WERI-Rb-1 (cell line): Measurements from ENCODE around the gene CCDC8.
"Not testable (repeated sequence)": the region's sequence is repeated elsewhere in the genome, so short reads cannot be mapped to it uniquely, and the experiment has no call there.

ENCODE experiments used
- DNase-seq: peaks from one replicate; pipeline ENCODE4 v3.0.0-alpha.2; 2020
- H3K27ac ChIP-seq: fragments of 250-450 bp; sonication (Bioruptor Pico); 2 replicates; pipeline ENCODE4 v1.5.1; 2020; ENCODE audit warnings: mild to moderate bottlenecking, moderate library complexity
- H3K27me3 ChIP-seq: fragments of 250-450 bp; sonication (Bioruptor Pico); 2 replicates; pipeline ENCODE4 v1.5.1; 2021; ENCODE audit warnings: mild to moderate bottlenecking, low read depth, moderate library complexity; ENCODE audit not compliant: insufficient read depth, severe bottlenecking
- H3K36me3 ChIP-seq: fragments of 250-450 bp; sonication (Bioruptor Pico); 2 replicates; pipeline ENCODE4 v1.5.1; 2020; ENCODE audit warnings: mild to moderate bottlenecking, moderate library complexity
- H3K4me3 ChIP-seq: 2 replicates; pipeline ENCODE4 v1.5.1; 2011; ENCODE audit warnings: low read depth, mild to moderate bottlenecking, control low read depth, low read length
- H3K9me3 ChIP-seq: fragments of 250-450 bp; sonication (Bioruptor Pico); 2 replicates; pipeline ENCODE4 v1.5.1; 2021; ENCODE audit warnings: mild to moderate bottlenecking, moderate library complexity; ENCODE audit not compliant: severe bottlenecking
- TF ChIP-seq, protein P1 (sequence below): IDR thresholded peaks from 2 replicates; pipeline ENCODE4 v1.5.1; 2011; ENCODE audit warnings: low read depth, mild to moderate bottlenecking, control low read depth, inconsistent platforms, low read length

Gene CCDC8

GRCh38 chr19:46426506-46427162, 13.3 kb upstream of the CCDC8 start:
- Histone ChIP-seq H3K27ac (peak overlapping the region; percentile 52), H3K4me3 (peak overlapping the region; percentile 67), H3K9me3 (no peaks in the 10 kb centered on the region), H3K27me3 (no peaks in the 10 kb centered on the region), H3K36me3 (no peaks in the 10 kb centered on the region)
- DNase-seq: peak; percentile 87
- TF ChIP-seq, protein P1, sequence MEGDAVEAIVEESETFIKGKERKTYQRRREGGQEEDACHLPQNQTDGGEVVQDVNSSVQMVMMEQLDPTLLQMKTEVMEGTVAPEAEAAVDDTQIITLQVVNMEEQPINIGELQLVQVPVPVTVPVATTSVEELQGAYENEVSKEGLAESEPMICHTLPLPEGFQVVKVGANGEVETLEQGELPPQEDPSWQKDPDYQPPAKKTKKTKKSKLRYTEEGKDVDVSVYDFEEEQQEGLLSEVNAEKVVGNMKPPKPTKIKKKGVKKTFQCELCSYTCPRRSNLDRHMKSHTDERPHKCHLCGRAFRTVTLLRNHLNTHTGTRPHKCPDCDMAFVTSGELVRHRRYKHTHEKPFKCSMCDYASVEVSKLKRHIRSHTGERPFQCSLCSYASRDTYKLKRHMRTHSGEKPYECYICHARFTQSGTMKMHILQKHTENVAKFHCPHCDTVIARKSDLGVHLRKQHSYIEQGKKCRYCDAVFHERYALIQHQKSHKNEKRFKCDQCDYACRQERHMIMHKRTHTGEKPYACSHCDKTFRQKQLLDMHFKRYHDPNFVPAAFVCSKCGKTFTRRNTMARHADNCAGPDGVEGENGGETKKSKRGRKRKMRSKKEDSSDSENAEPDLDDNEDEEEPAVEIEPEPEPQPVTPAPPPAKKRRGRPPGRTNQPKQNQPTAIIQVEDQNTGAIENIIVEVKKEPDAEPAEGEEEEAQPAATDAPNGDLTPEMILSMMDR: no peak

DNA sequence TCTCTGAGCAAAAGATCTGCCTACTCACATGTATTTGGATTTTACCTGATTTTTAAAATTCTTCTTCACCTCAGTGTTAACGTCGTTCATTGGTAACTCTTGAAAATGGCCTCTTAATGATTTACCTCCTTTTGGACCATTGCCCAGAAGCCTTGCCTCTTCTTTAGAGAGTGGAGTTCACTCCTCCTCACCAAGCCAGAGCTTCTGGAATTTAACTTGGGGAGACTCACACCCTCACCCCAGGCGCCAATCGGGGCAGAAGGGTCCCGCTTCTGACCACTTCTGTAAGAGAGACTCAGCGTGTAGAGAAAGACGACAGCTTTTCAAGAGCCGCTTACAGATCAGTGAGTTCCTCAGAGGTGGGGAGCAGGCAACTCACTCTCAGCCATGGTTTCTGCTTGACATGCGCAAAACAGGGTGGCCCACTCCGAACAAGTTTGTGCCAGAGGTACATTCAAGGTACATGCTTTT, 12.7 kb upstream of the CCDC8 start:
- H3K27me3 ChIP-seq: no peaks in the 10 kb centered on the region
- H3K27ac ChIP-seq: peak overlapping the region; percentile 52
- peak; percentile 39 for DNase-seq
- no peaks in the 10 kb centered on the region for H3K9me3 ChIP-seq
- H3K36me3 ChIP-seq: no peaks in the 10 kb centered on the region
- H3K4me3 ChIP-seq: peak overlapping the region; percentile 67
- TF ChIP-seq, protein P1: no peak

- Histone ChIP-seq H3K27me3 (no peaks in the 10 kb centered on the region), H3K4me3 (no peak overlapping the region), H3K36me3 (no peaks in the 10 kb centered on the region), H3K9me3 (no peaks in the 10 kb centered on the region), H3K27ac (no peak overlapping the region)
- no peak for DNase-seq
- TF ChIP-seq, protein P1: no peak
These were observed 9.8 kb upstream of the CCDC8 start for GRCh38 chr19:46423188-46423587.

DNA sequence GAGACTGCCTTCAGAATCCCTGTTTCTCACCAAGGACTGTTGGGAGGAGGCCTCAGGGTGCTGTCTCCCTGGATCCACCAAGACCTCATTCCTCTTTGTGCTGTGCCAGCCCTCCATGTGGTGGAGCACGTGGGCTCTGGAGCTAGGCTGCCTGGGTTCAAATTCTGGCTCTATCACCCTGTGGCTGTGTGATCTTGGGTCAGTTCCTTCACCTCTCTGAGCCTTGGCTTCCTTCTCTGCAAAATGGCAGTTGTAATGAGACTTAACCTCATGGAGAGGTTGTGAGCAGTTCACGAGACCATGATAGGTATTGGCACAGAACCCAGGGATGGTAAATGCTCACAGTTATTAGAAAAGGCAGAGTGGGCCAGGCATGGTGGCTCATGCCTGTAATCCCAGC, 9.0 kb upstream of the CCDC8 start:
- Histone ChIP-seq H3K4me3 (no peak overlapping the region), H3K9me3 (no peaks in the 10 kb centered on the region), H3K27ac (no peak overlapping the region), H3K27me3 (no peaks in the 10 kb centered on the region), H3K36me3 (no peaks in the 10 kb centered on the region)
- TF ChIP-seq, protein P1: no peak
- DNase-seq: no peak

DNA sequence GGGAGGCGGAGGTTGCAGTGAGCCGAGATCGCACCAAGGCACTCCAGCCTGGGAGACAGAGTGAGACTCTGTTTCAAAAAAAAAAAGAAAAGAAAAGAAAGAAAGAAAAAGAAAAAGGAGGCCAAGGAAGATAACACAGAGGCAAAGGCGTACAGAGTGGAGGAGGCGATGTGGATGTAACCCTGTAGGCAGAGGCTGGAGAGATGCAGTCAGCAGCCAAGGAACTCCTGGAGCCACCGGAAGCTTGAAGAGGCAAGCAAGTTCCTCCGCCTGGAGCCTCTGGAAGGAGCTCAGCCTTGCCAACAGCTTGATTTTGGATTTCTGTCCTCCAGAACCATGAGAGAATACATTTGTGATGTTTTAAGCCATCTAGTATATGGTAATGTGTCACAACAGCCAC, 6.7 kb upstream of the CCDC8 start:
- Histone ChIP-seq H3K36me3 (no peaks in the 10 kb centered on the region), H3K27me3 (no peaks in the 10 kb centered on the region), H3K27ac (no peak overlapping the region), H3K9me3 (no peaks in the 10 kb centered on the region), H3K4me3 (no peak overlapping the region)
- no peak for DNase-seq
- TF ChIP-seq, protein P1: no peak

- Histone ChIP-seq H3K4me3 (peak overlapping the region; percentile 49), H3K27ac (peak overlapping the region; percentile 95)
- H3K27me3 ChIP-seq, H3K36me3 ChIP-seq, H3K9me3 ChIP-seq: not testable (repeated sequence)
- peak; percentile 98 for DNase-seq
These were observed 2.7 kb upstream of the CCDC8 start for GRCh38 chr19:46415804-46416709.

- not testable (repeated sequence) for DNase-seq, H3K4me3 ChIP-seq
These were observed 1.5 kb upstream of the CCDC8 start for GRCh38 chr19:46414899-46415298.

More at GRCh38 chr19:46414899-46415298, 1.5 kb upstream of the CCDC8 start:
- H3K27me3 ChIP-seq, H3K36me3 ChIP-seq, H3K9me3 ChIP-seq: not testable (repeated sequence)
- H3K27ac ChIP-seq: peak overlapping the region; percentile 95; the same call in 1 of the 2 replicates
